Duodenal mucosa (tissue), 2 donors: ENCODE measurements around the gene PCMT1.

Source experiments
- H3K27ac ChIP-seq: one replicate; pipeline ENCODE4 v1.7.0; 2013; ENCODE audit warnings: low read depth, low read length
- H3K27me3 ChIP-seq, 2 donors: one replicate each; pipeline ENCODE4 v1.7.0; 2013; ENCODE audit warnings: low read length in 2 of 2, control low read depth in 1 of 2; ENCODE audit not compliant: insufficient read depth in 2 of 2, control insufficient read depth in 1 of 2
- H3K36me3 ChIP-seq, 2 donors: one replicate each; pipeline ENCODE4 v1.7.0; 2013; ENCODE audit warnings: low read length in 2 of 2, control low read depth in 1 of 2; ENCODE audit not compliant: insufficient read depth in 2 of 2, control insufficient read depth in 1 of 2
- H3K4me1 ChIP-seq, 2 donors: one replicate each; pipeline ENCODE4 v1.7.0; 2013; ENCODE audit warnings: low read length in 2 of 2, control low read depth in 1 of 2; ENCODE audit not compliant: insufficient read depth in 2 of 2, control insufficient read depth in 1 of 2
- H3K4me3 ChIP-seq, 2 donors: one replicate each; pipeline ENCODE4 v1.7.0; 2013; ENCODE audit warnings: low read length in 2 of 2, low read depth in 1 of 2
- H3K9ac ChIP-seq, 2 donors: one replicate each; pipeline ENCODE4 v1.7.0; 2013; ENCODE audit warnings: low read length in 2 of 2, low read depth in 1 of 2
- H3K9me3 ChIP-seq, 2 donors: one replicate each; pipeline ENCODE4 v1.7.0; 2013; ENCODE audit warnings: low read length in 2 of 2, control low read depth in 1 of 2; ENCODE audit not compliant: control insufficient read depth in 1 of 2

The PCMT1 gene

DNA sequence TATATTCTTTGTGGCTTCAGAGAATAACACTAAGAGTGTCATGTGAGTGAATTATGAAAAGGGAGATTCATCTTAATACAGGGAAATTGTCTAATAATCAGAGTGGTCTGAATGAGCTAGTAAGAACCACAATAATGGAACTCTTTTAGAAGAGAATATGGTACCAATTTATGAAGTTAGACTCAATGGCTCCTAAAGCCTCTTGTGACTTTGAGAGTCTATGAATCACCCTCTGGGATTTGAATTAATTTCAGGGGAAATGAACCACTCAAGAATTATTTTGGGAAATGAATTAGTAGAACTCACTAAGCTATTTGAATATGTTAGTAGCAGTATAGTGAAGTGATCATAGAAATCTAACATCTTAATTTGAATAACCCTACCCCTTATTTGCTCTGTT, 14.3 kb downstream of the PCMT1 start:
- H3K9me3 ChIP-seq, result no peaks in the 10 kb centered on the region
- no peak overlapping the region for H3K9ac ChIP-seq
- no peak overlapping the region for H3K27ac ChIP-seq
- H3K27me3 ChIP-seq, result no peaks in the 10 kb centered on the region
- H3K4me3 ChIP-seq, result no peak overlapping the region
- H3K36me3 ChIP-seq, result peaks cover 0 to 13% of the 10 kb centered on the region in 2 donors
- H3K4me1 ChIP-seq, result no peaks in the 10 kb centered on the region

DNA sequence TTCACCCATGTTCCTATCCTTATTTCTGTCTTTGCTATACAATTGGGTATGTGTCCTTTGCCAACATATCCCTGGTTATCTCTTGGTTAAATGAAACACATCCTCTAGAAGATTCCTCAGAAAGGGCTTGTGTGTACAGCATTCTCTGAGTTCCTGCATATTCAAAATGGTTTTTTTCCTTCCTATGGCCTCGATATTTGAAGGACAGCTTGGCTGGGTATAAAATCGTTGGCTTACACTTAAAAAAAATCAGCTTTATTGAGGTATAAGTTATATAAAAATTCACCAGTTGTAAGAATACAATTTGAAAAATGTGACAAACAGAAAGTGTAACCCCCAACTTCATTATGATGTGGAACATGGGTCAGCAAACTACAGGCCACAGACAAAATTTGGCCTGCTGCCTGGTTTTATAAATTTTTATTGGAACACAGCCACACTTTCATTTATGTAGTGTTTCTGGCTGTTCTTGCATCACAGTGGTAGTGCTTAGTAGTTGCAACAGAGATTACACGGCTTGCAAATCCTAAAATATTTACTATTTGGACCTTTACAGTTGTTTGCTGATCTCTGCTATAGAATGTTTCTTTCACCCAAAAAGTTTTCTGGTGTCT, 16.7 kb downstream of the PCMT1 start:
- H3K4me1 ChIP-seq, result no peaks in the 10 kb centered on the region
- H3K9ac ChIP-seq, result no peak overlapping the region
- H3K9me3 ChIP-seq, result no peaks in the 10 kb centered on the region
- H3K4me3 ChIP-seq, result no peak overlapping the region
- H3K27ac ChIP-seq, result no peak overlapping the region
- peaks cover 4 to 16% of the 10 kb centered on the region in 2 donors for H3K36me3 ChIP-seq
- H3K27me3 ChIP-seq, result no peaks in the 10 kb centered on the region

DNA sequence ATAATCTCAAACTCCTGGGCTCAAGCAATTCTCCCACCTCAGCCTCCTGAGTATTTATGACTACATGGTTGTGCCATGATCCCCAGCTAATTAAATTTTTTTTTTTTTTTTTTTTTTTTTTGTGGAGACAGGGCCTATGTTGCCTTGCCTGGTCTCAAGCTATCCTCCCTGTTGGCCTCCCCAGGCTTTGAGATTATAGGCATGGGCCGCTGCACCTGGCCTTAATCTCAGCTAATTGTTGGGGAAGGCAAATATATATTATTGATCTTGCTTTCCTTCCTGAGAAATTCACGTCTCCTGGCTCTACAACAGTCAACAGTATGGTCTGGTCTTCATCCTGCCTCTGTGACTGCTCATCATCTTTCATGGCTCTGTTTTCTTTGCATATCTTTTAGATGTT, 20.1 kb downstream of the PCMT1 start:
- Histone ChIP-seq H3K4me1 (no peaks in the 10 kb centered on the region), H3K4me3 (no peak overlapping the region), H3K36me3 (peaks cover 4 to 32% of the 10 kb centered on the region in 2 donors), H3K27me3 (no peaks in the 10 kb centered on the region), H3K9ac (no peak overlapping the region), H3K9me3 (no peaks in the 10 kb centered on the region), H3K27ac (no peak overlapping the region)

DNA sequence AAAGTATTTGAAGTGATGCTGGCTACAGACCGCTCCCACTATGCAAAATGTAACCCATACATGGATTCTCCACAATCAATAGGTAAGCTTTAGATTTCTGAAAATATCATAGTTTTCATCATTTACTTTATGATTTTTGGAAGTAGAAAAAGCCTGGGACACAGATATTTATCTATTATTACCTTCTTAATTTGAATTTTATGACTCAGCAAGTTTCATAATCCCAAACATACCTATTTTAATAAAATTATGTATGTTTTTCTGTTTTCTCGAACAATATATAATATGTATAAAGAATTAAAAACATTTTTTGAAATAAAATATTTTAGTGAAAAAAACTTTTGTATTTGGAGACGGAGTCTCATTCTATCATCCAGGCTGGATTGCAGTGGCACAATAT, 21.6 kb downstream of the PCMT1 start:
- H3K27me3 ChIP-seq, result no peaks in the 10 kb centered on the region
- H3K9ac ChIP-seq, result no peak overlapping the region
- H3K4me1 ChIP-seq, result no peaks in the 10 kb centered on the region
- no peak overlapping the region for H3K27ac ChIP-seq
- H3K9me3 ChIP-seq, result no peaks in the 10 kb centered on the region
- peaks cover 4 to 36% of the 10 kb centered on the region in 2 donors for H3K36me3 ChIP-seq
- H3K4me3 ChIP-seq, result no peak overlapping the region

DNA sequence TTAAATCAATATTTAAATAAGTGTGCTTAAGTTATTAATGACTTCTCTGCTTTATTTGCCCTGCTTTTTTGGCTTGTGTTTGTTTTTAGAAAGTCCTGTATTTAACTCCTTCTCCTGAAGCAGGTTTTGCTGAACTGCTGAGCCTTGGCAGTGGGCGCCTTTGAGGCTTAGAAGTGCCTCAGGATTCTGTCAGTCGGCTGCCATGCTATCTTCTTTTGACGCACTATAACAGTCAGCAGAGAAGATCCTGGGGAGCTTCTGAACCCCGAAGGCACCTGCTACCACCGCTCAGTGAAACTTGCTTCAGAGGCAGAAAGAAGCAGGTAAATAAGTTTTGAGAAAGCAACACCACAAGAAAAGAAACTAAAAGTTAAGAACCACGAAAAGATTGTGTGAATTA, 22.4 kb downstream of the PCMT1 start:
- Histone ChIP-seq H3K4me3 (no peak overlapping the region), H3K36me3 (peaks cover 4 to 35% of the 10 kb centered on the region in 2 donors), H3K27me3 (no peaks in the 10 kb centered on the region)

DNA sequence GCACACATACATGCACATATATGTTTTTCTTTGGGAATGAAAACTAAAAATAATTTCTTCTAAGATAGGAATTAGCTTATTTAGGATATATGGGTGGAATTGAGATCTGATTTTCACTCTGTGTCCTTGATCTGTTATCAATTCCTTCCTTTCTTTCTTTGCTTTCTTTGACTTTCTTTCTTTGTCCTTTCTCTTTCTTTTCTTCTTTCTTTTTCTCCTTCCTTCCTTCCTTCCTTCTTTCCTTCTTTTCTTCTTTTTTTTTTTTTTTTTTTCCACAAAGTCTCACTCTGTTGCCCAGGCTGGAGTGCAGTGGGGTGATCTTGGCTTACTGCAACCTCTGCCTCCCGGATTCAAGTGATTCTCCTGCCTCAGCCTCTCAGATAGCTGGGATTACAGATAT, 28.1 kb downstream of the PCMT1 start:
- H3K27me3 ChIP-seq, result no peaks in the 10 kb centered on the region
- no peaks in the 10 kb centered on the region for H3K9me3 ChIP-seq
- H3K4me3 ChIP-seq, result no peak overlapping the region
- H3K9ac ChIP-seq, result no peak overlapping the region
- H3K36me3 ChIP-seq, result peaks cover 4 to 32% of the 10 kb centered on the region in 2 donors
- H3K27ac ChIP-seq, result no peak overlapping the region
- H3K4me1 ChIP-seq, result no peaks in the 10 kb centered on the region

More for the DNA sequence above, 22.4 kb downstream of the PCMT1 start:
- Histone ChIP-seq H3K27ac (no peak overlapping the region), H3K4me1 (no peaks in the 10 kb centered on the region), H3K9ac (no peak overlapping the region), H3K9me3 (no peaks in the 10 kb centered on the region)

DNA sequence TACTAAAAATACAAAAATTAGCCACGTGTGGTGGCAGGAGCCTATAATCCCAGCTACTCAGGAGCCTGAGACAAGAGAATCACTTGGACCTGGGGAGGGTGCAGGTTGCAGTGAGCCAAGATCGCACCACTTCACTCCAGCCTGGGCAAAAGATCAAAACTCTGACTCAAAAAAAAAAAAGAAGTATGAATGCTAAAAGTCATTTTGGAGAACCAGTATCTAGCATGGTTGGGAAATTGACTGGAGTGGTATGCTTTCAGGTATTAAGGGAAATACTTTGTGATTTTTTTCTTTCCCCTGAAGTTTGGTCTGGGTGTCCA, 30.1 kb downstream of the PCMT1 start:
- Histone ChIP-seq H3K9me3 (no peaks in the 10 kb centered on the region), H3K27me3 (no peaks in the 10 kb centered on the region), H3K4me3 (no peak overlapping the region), H3K36me3 (peaks cover 4 to 42% of the 10 kb centered on the region in 2 donors), H3K9ac (no peak overlapping the region), H3K4me1 (no peaks in the 10 kb centered on the region), H3K27ac (no peak overlapping the region)

DNA sequence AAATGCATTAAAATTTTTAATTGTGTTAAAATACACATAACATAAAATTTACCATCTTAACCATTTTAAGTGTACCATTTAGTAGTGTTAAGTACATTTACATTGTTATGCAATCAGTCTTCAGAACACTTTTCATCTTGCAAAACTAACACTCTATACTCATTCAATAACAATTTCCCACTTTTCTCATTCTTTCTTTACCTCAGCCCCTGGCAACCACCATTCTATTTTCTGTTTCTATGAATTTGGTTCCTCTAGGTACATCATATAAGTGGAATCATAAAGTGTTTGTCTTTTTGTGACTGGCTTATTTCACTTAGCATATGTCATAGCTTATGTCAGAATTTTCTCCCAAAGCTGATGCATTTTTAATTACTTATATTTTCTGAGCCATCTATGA, 32.2 kb downstream of the PCMT1 start:
- H3K27me3 ChIP-seq, result no peaks in the 10 kb centered on the region
- H3K36me3 ChIP-seq, result peaks cover 4 to 34% of the 10 kb centered on the region in 2 donors
- no peak overlapping the region for H3K4me3 ChIP-seq
- no peaks in the 10 kb centered on the region for H3K9me3 ChIP-seq
- H3K9ac ChIP-seq, result no peak overlapping the region
- no peak overlapping the region for H3K27ac ChIP-seq
- no peaks in the 10 kb centered on the region for H3K4me1 ChIP-seq

DNA sequence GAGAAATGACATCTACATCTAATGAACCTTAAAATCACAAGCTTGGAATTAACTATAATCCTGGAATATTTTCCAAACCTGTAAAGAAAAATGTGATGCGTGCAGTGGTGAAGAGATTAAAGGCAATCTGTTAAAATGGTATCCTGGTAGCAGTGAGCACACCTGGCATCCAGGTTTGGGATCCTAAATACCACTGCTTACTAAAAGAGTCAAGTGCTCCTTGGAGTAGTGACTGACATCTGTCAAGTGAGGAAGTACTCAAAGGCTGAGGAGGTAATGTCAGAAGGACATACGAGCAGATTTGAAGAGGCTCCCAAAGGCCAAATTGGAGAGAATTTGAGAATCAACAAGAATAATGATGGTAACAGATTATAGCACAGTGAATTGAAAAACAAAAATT, 32.8 kb downstream of the PCMT1 start:
- Histone ChIP-seq H3K27ac (no peak overlapping the region), H3K9me3 (no peaks in the 10 kb centered on the region), H3K4me1 (no peaks in the 10 kb centered on the region), H3K9ac (no peak overlapping the region), H3K27me3 (no peaks in the 10 kb centered on the region), H3K4me3 (no peak overlapping the region), H3K36me3 (peaks cover 4 to 34% of the 10 kb centered on the region in 2 donors)

DNA sequence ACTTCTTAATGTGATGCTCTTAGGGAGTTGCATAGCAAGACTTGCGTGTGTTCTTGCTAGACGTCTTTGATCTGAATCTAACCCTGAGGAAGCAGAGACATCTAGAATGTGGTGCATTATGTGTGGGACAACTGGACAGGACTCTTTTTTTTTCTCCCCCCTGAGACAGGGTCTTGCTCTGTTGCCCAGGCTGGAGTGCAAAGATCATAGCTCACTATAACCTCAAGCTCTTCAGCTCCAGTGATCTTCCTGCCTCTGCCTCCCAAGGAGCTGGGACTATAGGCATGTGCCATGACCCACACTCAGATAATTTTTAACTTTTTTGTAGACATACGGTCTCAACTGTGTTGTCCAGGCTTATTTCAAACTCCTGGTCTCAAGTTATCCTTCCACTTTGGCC, 34.0 kb downstream of the PCMT1 start:
- H3K4me1 ChIP-seq, result no peaks in the 10 kb centered on the region
- no peak overlapping the region for H3K4me3 ChIP-seq
- H3K27ac ChIP-seq, result no peak overlapping the region
- H3K9ac ChIP-seq, result no peak overlapping the region
- H3K9me3 ChIP-seq, result no peaks in the 10 kb centered on the region
- no peaks in the 10 kb centered on the region for H3K27me3 ChIP-seq
- peaks cover 4 to 32% of the 10 kb centered on the region in 2 donors for H3K36me3 ChIP-seq

DNA sequence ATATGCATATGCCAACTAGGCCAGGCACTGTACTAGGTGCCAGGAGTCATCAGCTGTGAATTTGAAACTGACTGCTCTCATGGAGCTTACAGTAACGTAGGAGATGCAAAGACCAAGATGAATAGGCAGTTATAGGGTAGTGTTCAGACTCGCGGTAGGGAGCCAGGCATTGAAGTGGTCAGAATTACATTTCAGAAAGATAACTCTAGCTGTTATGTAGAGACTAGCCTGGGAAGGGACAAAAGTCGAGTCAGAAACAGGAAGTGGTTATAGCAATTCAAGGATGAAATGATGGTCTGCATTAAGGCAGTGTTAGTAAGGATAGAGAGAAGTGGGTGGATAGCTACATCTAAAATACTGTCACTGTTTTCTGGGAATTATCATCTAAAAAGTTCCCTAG, 56.6 kb downstream of the PCMT1 start:
- Histone ChIP-seq H3K4me3 (no peak overlapping the region), H3K36me3 (peaks cover under 1 to 19% of the 10 kb centered on the region in 2 donors), H3K9ac (no peak overlapping the region), H3K4me1 (no peaks in the 10 kb centered on the region), H3K27ac (no peak overlapping the region), H3K27me3 (no peaks in the 10 kb centered on the region), H3K9me3 (no peaks in the 10 kb centered on the region)
